D721Med (cell line): ENCODE measurements around the gene HK3.

Experiments
- DNase-seq: peaks from one replicate; pipeline ENCODE4 v3.0.0; 2011; ENCODE audit warnings: low spot score; ENCODE audit not compliant: insufficient read length
- FAIRE-seq: peaks from 2 replicates; lab custom pipeline; 2011; peaks lifted over from hg19 to GRCh38; lab: Jason Lieb, UNC
- TF ChIP-seq, protein P1 (sequence below): IDR thresholded peaks from 2 replicates; pipeline ENCODE4 v1.5.1; 2012; ENCODE audit warnings: mild to moderate bottlenecking, control low read depth; ENCODE audit not compliant: insufficient read depth; ENCODE audit errors: missing control alignments

The HK3 gene

DNA sequence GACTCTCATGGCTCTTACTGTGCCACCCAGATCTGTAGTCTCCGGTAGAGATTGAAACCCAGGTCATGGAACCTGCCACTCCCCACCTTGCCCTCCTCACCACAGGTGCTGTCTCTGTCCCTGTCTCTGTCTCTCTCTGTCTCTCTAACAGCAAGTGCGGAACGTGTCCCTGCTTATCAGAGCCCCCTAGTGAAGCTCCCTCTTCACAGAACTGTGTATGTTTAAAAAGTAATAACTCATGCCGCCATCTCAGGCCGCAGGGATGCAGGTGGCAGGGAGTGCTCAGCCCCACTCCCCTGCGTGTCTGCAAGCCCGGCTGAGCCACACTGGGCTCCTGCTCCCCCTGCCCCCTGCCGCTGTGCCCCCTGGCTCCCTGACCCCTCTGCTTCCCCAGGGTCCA lies 45.0 kb downstream of the HK3 start:
- TF ChIP-seq, protein P1, sequence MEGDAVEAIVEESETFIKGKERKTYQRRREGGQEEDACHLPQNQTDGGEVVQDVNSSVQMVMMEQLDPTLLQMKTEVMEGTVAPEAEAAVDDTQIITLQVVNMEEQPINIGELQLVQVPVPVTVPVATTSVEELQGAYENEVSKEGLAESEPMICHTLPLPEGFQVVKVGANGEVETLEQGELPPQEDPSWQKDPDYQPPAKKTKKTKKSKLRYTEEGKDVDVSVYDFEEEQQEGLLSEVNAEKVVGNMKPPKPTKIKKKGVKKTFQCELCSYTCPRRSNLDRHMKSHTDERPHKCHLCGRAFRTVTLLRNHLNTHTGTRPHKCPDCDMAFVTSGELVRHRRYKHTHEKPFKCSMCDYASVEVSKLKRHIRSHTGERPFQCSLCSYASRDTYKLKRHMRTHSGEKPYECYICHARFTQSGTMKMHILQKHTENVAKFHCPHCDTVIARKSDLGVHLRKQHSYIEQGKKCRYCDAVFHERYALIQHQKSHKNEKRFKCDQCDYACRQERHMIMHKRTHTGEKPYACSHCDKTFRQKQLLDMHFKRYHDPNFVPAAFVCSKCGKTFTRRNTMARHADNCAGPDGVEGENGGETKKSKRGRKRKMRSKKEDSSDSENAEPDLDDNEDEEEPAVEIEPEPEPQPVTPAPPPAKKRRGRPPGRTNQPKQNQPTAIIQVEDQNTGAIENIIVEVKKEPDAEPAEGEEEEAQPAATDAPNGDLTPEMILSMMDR, result no peak
- no peak for FAIRE-seq

DNA sequence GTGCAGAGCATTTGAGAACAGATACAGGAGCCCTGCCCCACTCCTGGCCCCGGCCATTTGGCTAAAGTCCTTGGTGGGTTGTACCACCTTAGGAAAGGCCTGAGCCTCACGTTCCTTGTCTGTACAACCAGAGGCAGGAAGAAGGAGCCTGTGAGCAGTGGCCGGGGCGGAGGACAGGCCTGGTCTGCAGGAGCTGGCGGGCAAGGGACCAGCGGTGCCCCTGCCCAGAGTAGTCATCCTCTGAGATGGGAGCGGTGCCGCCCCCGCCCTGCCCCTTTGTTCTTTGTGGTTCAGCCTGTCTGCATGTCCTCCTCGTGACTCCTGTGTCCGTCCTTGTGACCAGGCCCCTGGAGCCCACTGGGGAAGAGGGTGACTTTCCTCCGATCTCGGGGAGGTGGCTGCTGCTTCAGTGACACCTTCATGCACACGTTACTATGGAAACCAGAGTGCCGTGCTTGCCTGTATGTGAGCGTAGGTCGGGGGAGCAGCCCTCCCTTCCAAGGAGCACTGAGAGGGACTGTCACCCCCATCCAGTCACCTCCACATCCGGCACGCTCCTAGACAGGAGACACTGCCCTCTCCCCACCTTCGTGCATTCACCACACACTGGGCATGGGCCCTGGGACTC lies 45.9 kb downstream of the HK3 start:
- FAIRE-seq (no peak), DNase-seq (no peak)
- TF ChIP-seq, protein P1, result no peak

More for the DNA sequence above, 45.0 kb downstream of the HK3 start:
- no peak for DNase-seq

DNA sequence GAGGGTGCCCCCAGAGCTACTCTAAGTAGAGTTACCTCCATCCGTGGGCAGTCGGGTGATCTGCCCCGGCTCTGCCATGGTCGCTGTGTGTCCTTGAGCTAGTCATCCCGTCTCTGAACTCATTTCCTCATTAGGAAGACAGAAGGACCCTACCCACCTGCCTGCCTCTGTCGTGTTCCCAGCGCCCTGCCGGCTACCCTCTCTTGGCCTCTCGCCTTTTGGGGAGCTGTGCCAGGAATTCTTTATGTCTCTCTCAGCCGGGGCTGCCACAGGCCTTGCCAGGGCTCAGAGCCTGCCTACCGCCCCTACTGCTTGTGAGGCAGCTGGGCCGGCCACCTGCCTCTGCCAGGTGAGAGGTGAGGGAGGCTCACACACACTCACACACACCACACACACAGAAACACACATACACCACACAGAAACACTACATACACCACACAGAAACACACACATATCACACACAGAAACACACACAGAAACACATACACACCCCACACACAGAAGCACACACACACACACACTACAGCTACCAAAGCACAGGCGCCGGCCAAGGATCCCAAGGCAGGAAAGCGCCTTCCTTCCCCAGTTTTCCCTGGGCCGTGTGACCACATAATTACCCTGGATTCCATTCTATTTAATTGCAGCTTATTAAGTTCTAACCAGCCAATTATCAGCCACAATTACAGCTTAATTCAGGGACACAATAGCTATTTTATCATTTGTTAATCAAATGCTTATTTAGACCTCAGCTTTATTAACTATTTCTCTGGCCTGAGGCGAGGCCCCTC lies 47.1 kb downstream of the HK3 start:
- FAIRE-seq, result no peak
- DNase-seq, result no peak

DNA sequence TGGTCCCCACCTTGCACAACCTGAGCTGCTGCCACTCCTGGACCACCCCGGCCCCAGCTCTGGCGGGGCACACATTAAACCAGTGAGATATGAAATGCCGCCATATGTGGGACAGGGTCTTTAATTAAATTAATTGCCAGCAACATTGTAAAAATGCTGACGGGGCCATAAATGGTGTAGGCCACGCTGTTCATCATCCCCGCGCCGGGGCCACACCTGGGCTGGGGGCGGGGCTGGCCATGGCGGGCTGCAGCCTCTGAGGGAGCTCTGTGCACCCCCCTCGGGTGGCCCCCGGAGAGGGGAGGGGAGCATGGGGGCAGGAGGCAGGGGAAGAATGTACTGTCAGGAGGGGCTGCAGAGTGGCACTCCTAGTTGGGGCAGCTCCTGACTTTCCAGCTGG lies 47.8 kb downstream of the HK3 start:
- FAIRE-seq, result no peak
- DNase-seq, result no peak
- TF ChIP-seq, protein P1, result no peak

More for the DNA sequence above, 47.1 kb downstream of the HK3 start:
- TF ChIP-seq, protein P1, result no peak

DNA sequence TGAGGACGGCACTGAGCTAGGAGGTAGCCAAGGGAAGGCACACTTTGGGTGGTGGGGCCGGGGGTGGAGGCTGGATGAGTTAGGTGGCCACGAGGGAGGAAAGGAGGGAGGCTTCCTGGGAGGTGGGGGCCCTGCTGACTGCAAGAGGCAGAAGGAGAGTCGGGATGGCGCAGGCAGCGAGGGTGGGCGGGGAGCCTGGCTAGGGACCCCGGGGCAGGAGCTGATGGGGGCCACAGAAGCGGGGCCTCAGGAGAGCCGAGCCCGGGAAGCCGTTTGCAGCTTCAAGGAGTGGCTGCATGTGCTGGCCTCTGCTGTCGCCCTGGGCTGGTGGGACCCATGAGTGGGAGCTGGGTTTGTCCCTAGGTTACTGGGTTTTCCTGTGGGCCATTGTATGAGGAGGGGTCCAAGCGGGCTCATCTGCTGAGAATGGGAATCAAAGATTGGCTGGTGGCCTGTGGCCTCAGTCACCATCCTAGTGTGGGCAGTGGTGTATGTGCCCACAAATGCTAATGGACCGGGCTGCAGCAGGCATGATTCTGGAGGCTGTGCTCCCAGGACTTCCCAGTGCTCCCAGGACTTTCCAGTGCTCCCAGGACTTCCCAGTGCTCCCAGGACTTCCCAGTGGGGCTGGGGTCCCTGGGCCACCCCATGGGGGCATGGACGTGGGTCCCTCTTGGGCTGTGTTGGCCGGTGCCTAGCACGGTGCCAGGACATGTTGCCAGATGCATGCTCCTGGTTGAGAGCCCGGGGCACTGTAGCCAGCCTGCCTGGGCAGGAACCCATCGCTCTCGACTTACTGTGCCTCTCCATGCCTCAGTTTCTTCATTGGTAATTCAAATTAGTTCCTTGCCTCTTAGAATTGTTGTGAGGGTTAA lies 48.5 kb downstream of the HK3 start:
- TF ChIP-seq, protein P1, result no peak
- DNase-seq (no peak), FAIRE-seq (no peak)

DNA sequence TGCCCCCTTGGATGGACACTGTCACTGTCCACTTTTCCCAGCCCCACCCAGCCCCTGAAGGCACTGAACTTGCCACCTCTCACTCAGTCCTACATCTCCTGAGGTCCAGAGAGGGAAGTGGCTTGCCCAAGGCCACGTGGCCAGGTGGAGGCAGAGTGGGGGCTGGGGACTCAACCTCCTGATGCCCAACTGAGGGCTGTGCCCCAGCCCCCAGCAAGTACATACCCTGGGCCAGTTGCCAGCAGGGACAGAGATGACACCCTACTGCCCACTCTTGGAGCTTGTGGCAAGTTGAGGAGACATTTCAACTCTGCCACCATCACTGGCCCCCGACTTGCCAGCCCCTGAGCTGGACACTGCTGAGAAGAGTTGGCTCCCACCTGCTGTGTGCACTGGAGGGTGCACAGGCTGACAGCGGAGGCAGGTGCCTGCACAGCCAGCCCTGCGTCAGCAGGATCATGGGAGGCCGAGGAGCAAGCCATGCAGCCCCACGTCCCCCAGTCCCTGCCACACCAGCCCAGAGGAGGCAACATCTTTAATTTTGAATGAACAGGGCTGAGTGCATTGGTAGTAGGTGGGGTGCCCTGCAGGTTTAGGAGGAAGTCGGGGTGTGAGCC lies 49.4 kb downstream of the HK3 start:
- no peak for FAIRE-seq
- DNase-seq, result no peak
- TF ChIP-seq, protein P1, result no peak
